ENCODE data around the gene HOXB7. TPM values are rescaled to one million over a fixed set of nuclear protein-coding genes. Genes with fewer than 3 reads are reported as not detected.

The HOXB7 gene
- total and polyA plus RNA-seq, 2 of the 13 experiments (the other 11 are each of a cell fraction or from before 2014, with no cell fraction given): 0.04 TPM; not detected in 1

GRCh38 chr17:48592057-48592514 is 18.7 kb downstream of the HOXB7 start:
- DNase-seq (ENCODE audit: low spot score) (no peak), ATAC-seq (no peak), FAIRE-seq (no peak)
- H3K9me3 ChIP-seq (ENCODE audit: low read length): no peaks in the 10 kb centered on the region
- no peaks in the 10 kb centered on the region for H3K36me3 ChIP-seq (replicated peaks in 1 of 2; ENCODE audit: control insufficient read depth in 1 of 2, insufficient read depth in 2 of 2, low read length in 2 of 2)
- H3K4me3 ChIP-seq (replicated peaks in 1 of 3; ENCODE audit: insufficient read depth in 1 of 3, low read depth in 2 of 3, low read length in 3 of 3): no peak overlapping the region
- TF ChIP-seq ZNF597 (CRISPR knock-in tag; IDR thresholded peaks at IDR 0.05) (no peak), DDIT3 (CRISPR knock-in tag; IDR thresholded peaks at IDR 0.05) (no peak), KDM6A (CRISPR knock-in tag; IDR thresholded peaks at IDR 0.05; ENCODE audit: low read depth) (no peak), CENPX (CRISPR knock-in tag; IDR thresholded peaks at IDR 0.05) (no peak), KAT8 (CRISPR knock-in tag; IDR thresholded peaks at IDR 0.05) (no peak), ZBTB43 (CRISPR knock-in tag; conservative IDR thresholded peaks at IDR 0.05) (no peak), TBL1XR1 (IDR thresholded peaks at IDR 0.05; ENCODE audit: borderline replicate concordance, low read length, partially characterized antibody) (no peak), ZNF234 (CRISPR knock-in tag; conservative IDR thresholded peaks at IDR 0.05) (no peak), ZNF567 (CRISPR knock-in tag; IDR thresholded peaks at IDR 0.05; ENCODE audit: borderline replicate concordance) (no peak), PCBP2 (optimal IDR thresholded peaks at IDR 0.05; ENCODE audit: low read depth, low read length, poor library complexity, severe bottlenecking) (no peak), JDP2 (CRISPR knock-in tag; IDR thresholded peaks at IDR 0.05; ENCODE audit: borderline replicate concordance) (no peak), TBX2 (CRISPR knock-in tag; IDR thresholded peaks at IDR 0.05; ENCODE audit: borderline replicate concordance) (no peak), ZNF180 (CRISPR knock-in tag; IDR thresholded peaks at IDR 0.05; ENCODE audit: borderline replicate concordance, low read depth) (no peak), BHLHE40 (IDR thresholded peaks at IDR 0.05; ENCODE audit: low read length) (no peak), TFDP1 (CRISPR knock-in tag; IDR thresholded peaks at IDR 0.05; ENCODE audit: borderline replicate concordance) (no peak), MIXL1 (CRISPR knock-in tag; IDR thresholded peaks at IDR 0.05) (no peak), ZNF446 (CRISPR knock-in tag; IDR thresholded peaks at IDR 0.05) (no peak), RFXANK (CRISPR knock-in tag; IDR thresholded peaks at IDR 0.05) (no peak)
- WGBS (ENCODE audit: low lambda C conversion rate): 51% methylated on average over 27 of the region's 33 CpGs
- CTCF ChIA-PET (ENCODE audit: low intra/inter-chr PET ratio, low total read pairs): no interaction called here
- H3K4me2 ChIP-seq (ENCODE audit: low read depth, low read length): no peak overlapping the region
- no TSS peak for BruUV-seq (replicated peaks)
- H3K27ac ChIP-seq (ENCODE audit: extremely low read length, insufficient read depth, low read length): no peak overlapping the region
- H4K20me1 ChIP-seq (ENCODE audit: insufficient read depth, low read length): no peaks in the 10 kb centered on the region; the same call in 1 of the 2 replicates
- POLR2A ChIA-PET: no interaction called here
- no peaks in the 10 kb centered on the region for H3K79me2 ChIP-seq (ENCODE audit: insufficient read depth, low read length)
- peaks cover 44 to 91% of the 10 kb centered on the region in 2 experiments for H3K27me3 ChIP-seq (ENCODE audit: control insufficient read depth in 1 of 2, insufficient read depth in 2 of 2, low read length in 2 of 2)
- in situ Hi-C loops (cut with HindIII; ENCODE audit: extremely low pct_ligation_motif_present, low pct_unique_long_range_greater_than_20kb) (no loop called here), intact Hi-C loops (cut with micrococcal nuclease; ENCODE audit: unreplicated experiment) (no loop called here)
- no peak overlapping the region for H2AFZ ChIP-seq (ENCODE audit: low read length)
- 0 out of 2 replicates have a peak, but pooled peaks cover 6% of the 10 kb centered on the region for H3K4me1 ChIP-seq (ENCODE audit: insufficient read depth, low read length)
- no peak overlapping the region for H3K9ac ChIP-seq (ENCODE audit: insufficient read depth, low read depth, low read length)

All from HepG2 (cell line).